ENCODE measurements around the gene GRAMD1A. TPM values are rescaled to one million over a fixed set of nuclear protein-coding genes. Genes with fewer than 3 reads are reported as not detected.

Gene GRAMD1A
- total RNA-seq, 1 experiment from 2014 or later, result 62.7 TPM

DNA sequence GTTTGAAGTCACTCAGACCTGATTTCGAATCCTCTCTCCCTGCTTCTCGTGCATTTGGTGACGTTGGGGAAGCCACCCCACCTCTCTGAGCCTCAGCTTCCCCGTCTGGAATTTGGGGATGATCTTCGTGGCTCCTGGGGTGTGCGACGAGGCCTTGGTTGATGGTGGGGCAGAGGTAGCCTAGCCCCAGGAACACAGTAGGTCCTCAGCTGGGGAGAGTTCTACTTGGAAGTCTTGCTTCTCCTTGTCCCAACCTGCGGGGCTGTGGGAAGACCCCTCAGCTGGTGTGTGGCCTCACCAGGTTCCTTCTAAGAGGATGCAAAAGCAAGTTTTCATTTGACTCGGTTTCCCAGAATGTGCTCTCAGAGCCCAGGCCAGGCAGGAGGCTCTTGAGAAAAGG, 54.5 kb downstream of the GRAMD1A start:
- TF ChIP-seq, protein P1, sequence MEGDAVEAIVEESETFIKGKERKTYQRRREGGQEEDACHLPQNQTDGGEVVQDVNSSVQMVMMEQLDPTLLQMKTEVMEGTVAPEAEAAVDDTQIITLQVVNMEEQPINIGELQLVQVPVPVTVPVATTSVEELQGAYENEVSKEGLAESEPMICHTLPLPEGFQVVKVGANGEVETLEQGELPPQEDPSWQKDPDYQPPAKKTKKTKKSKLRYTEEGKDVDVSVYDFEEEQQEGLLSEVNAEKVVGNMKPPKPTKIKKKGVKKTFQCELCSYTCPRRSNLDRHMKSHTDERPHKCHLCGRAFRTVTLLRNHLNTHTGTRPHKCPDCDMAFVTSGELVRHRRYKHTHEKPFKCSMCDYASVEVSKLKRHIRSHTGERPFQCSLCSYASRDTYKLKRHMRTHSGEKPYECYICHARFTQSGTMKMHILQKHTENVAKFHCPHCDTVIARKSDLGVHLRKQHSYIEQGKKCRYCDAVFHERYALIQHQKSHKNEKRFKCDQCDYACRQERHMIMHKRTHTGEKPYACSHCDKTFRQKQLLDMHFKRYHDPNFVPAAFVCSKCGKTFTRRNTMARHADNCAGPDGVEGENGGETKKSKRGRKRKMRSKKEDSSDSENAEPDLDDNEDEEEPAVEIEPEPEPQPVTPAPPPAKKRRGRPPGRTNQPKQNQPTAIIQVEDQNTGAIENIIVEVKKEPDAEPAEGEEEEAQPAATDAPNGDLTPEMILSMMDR (conservative IDR thresholded peaks at IDR 0.05), result no peak
- no peak for TF ChIP-seq EZH2 (IDR thresholded peaks at IDR 0.05; ENCODE audit: low read depth)
- Histone ChIP-seq H3K27me3 (ENCODE audit: insufficient read depth, low read depth) (no peaks in the 10 kb centered on the region), H3K4me2 (no peak overlapping the region), H3F3A (ENCODE audit: insufficient read depth, low read depth) (peaks cover 12% of the 10 kb centered on the region; the same call in 1 of the 2 replicates), H3K27ac (no peak overlapping the region), H3K9me3 (ENCODE audit: insufficient read depth, low read depth) (no peaks in the 10 kb centered on the region), H3K36me3 (ENCODE audit: low read depth) (no peaks in the 10 kb centered on the region), H3K9me2 (ENCODE audit: insufficient read depth) (no peaks in the 10 kb centered on the region), H3K79me2 (ENCODE audit: low read depth) (no peaks in the 10 kb centered on the region), H3K4me1 (replicated peaks; ENCODE audit: insufficient read depth) (peaks cover 10% of the 10 kb centered on the region), H3K4me3 (no peak overlapping the region), H2AFZ (no peak overlapping the region), H4K20me1 (ENCODE audit: insufficient read depth) (no peaks in the 10 kb centered on the region)
- BruUV-seq (replicated peaks), result no TSS peak
- POLR2A ChIA-PET (ENCODE audit: unreplicated experiment), result no interaction called here
- no peak for DNase-seq
- CTCF ChIA-PET, result interaction anchor here (1.5 to 2.2 kb wide), 2 partner anchors 10 to 87 kb away, joined by 10 to 15 read pairs; no protein-coding TSS in a partner anchor
- intact Hi-C loops (cut with micrococcal nuclease; ENCODE audit: unreplicated experiment), result no loop called here

DNA sequence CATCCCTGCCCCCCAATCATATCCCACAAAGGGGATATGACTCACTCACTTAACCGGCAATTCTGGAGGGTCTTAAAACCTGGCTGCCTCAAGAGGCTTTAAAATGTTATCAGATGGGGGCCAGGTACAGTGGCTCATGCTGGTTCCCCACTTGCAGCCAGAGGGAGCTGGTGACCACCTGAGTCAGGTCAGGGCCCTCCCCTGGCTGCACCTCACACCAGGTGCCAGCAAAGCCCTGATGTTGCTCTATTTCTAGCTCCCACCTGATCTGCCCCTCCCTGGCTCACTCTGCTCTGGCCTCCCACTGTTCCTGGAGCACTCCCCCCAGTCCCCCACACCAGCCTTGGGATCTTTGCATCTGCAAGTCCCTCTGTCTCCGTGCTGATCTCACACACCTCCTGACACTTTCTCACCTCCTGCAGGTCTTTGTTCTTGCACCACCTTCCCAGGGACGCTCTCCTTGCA, 55.6 kb downstream of the GRAMD1A start:
- ChIA-PET CTCF (interaction anchor here (0.6 to 2.2 kb wide), 4 partner anchors 11 to 263 kb away, joined by 4 to 15 read pairs (median 8); no protein-coding TSS in a partner anchor), POLR2A (ENCODE audit: unreplicated experiment) (interaction anchor here (0.5 to 0.6 kb wide), 2 partner anchors 219 to 530 kb away, joined by 4 to 14 read pairs; no protein-coding TSS in a partner anchor)
- Histone ChIP-seq H3F3A (ENCODE audit: insufficient read depth, low read depth) (peaks cover 5% of the 10 kb centered on the region; the same call in 1 of the 2 replicates), H3K36me3 (ENCODE audit: low read depth) (no peaks in the 10 kb centered on the region), H3K79me2 (ENCODE audit: low read depth) (no peaks in the 10 kb centered on the region), H3K4me1 (replicated peaks; ENCODE audit: insufficient read depth) (peaks cover 10% of the 10 kb centered on the region), H3K4me3 (no peak overlapping the region), H3K9me3 (ENCODE audit: insufficient read depth, low read depth) (no peaks in the 10 kb centered on the region), H3K9me2 (ENCODE audit: insufficient read depth) (no peaks in the 10 kb centered on the region), H3K4me2 (no peak overlapping the region), H3K27ac (no peak overlapping the region), H4K20me1 (ENCODE audit: insufficient read depth) (no peaks in the 10 kb centered on the region), H3K27me3 (ENCODE audit: insufficient read depth, low read depth) (no peaks in the 10 kb centered on the region), H2AFZ (no peak overlapping the region)
- DNase-seq, result peak in 1 of 2 experiments; percentile 51
- TF ChIP-seq, protein P1 (conservative IDR thresholded peaks at IDR 0.05), result peak; percentile 68
- no peak for TF ChIP-seq EZH2 (IDR thresholded peaks at IDR 0.05; ENCODE audit: low read depth)
- no TSS peak for BruUV-seq (replicated peaks)
- intact Hi-C loops (cut with micrococcal nuclease; ENCODE audit: unreplicated experiment), result no loop called here

DNA sequence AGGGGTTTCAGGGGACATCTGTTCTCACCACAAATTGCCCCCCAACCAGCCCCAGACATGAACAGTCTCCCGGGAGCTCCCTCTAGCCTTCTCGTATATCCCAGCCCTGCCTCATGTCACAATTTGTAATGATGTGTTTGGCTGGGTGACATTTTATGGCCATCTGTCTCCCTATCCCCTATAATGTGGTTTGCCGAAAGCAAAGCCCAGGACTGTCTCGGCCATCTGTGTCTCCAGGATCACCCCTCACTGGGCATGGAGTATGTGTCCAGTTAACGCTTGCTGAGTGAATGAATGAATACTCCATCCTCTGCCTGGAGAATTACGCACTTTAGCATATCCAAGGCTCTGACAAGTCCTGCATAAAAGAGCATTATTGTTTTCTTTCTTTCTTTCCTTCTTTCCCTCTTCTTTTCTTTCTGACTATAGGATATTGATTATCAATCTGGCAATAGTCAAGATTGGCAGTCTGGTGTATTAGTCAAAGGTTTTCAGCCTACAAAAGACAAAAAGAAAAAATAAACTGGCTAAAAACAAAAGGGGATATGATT, 56.5 kb downstream of the GRAMD1A start:
- H2AFZ ChIP-seq, result no peak overlapping the region
- intact Hi-C loops (cut with micrococcal nuclease; ENCODE audit: unreplicated experiment), result no loop called here
- no TSS peak for BruUV-seq (replicated peaks)
- H3K36me3 ChIP-seq (ENCODE audit: low read depth), result no peaks in the 10 kb centered on the region
- no peaks in the 10 kb centered on the region for H3K27me3 ChIP-seq (ENCODE audit: insufficient read depth, low read depth)
- H3K4me2 ChIP-seq, result no peak overlapping the region
- H3K27ac ChIP-seq, result no peak overlapping the region
- DNase-seq, result no peak
- H3K9me3 ChIP-seq (ENCODE audit: insufficient read depth, low read depth), result no peaks in the 10 kb centered on the region
- no peak overlapping the region for H3K4me3 ChIP-seq
- no peaks in the 10 kb centered on the region for H3K9me2 ChIP-seq (ENCODE audit: insufficient read depth)
- H3F3A ChIP-seq (ENCODE audit: insufficient read depth, low read depth), result peaks cover 5% of the 10 kb centered on the region; the same call in 1 of the 2 replicates
- CTCF ChIA-PET, result interaction anchor here (2.2 kb wide), 1 partner anchor 85 kb away, joined by 10 read pairs; no protein-coding TSS in a partner anchor
- POLR2A ChIA-PET (ENCODE audit: unreplicated experiment), result no interaction called here
- H3K79me2 ChIP-seq (ENCODE audit: low read depth), result no peaks in the 10 kb centered on the region
- TF ChIP-seq, protein P1 (conservative IDR thresholded peaks at IDR 0.05), result no peak
- TF ChIP-seq EZH2 (IDR thresholded peaks at IDR 0.05; ENCODE audit: low read depth), result no peak
- H3K4me1 ChIP-seq (replicated peaks; ENCODE audit: insufficient read depth), result peaks cover 10% of the 10 kb centered on the region
- H4K20me1 ChIP-seq (ENCODE audit: insufficient read depth), result no peaks in the 10 kb centered on the region

Data from PC-9 (cell line).